ENCODE results near the gene COX19. TPM values are rescaled to one million over a fixed set of nuclear protein-coding genes. Genes with fewer than 3 reads are reported as not detected.

COX19 gene
- total and polyA plus RNA-seq, 2 of the 13 experiments (the other 11 are each of a cell fraction or from before 2014, with no cell fraction given), result 11.5 to 21.7 TPM

GRCh38 chr7:991729-992656, 16.6 kb upstream of the COX19 start (continued):
- TF ChIP-seq THYN1 (CRISPR knock-in tag; IDR thresholded peaks at IDR 0.05; ENCODE audit: borderline replicate concordance, low read depth), result peak; percentile 73; the same call in 1 of the 2 replicates
- no peak for TF ChIP-seq FOXC1 (CRISPR knock-in tag; IDR thresholded peaks at IDR 0.05; ENCODE audit: borderline replicate concordance)
- no peak for TF ChIP-seq ZNF691 (CRISPR knock-in tag; IDR thresholded peaks at IDR 0.05; ENCODE audit: borderline replicate concordance, low read depth)
- TF ChIP-seq DR1 (CRISPR knock-in tag; IDR thresholded peaks at IDR 0.05), result no peak
- 0 out of 2 replicates have a peak, but pooled peaks have one; percentile 41 for TF ChIP-seq ARNT2 (CRISPR knock-in tag; IDR thresholded peaks at IDR 0.05; ENCODE audit: low read depth)
- 0 out of 2 replicates have a peak, but pooled peaks have one; percentile 32 for TF ChIP-seq FIP1L1 (IDR thresholded peaks at IDR 0.05; ENCODE audit: borderline replicate concordance, insufficient read depth, low read depth, low read length)
- TF ChIP-seq ZBTB7A (CRISPR knock-in tag; IDR thresholded peaks at IDR 0.05), result no peak; the same call in 1 of the 2 replicates
- TF ChIP-seq ZNF337 (CRISPR knock-in tag; IDR thresholded peaks at IDR 0.05; ENCODE audit: borderline replicate concordance, low read depth), result no peak
- no peak for TF ChIP-seq MZF1 (CRISPR knock-in tag; IDR thresholded peaks at IDR 0.05; ENCODE audit: borderline replicate concordance)
- no peak for TF ChIP-seq SOX5 (CRISPR knock-in tag; IDR thresholded peaks at IDR 0.05; ENCODE audit: borderline replicate concordance)
- no peak; the same call in 1 of the 2 replicates for TF ChIP-seq ZBTB14 (CRISPR knock-in tag; IDR thresholded peaks at IDR 0.05)
- TF ChIP-seq ZNF512 (CRISPR knock-in tag; IDR thresholded peaks at IDR 0.05), result no peak
- 0 out of 2 replicates have a peak, but pooled peaks have one; percentile 8 for TF ChIP-seq ZBTB2 (CRISPR knock-in tag; IDR thresholded peaks at IDR 0.05; ENCODE audit: low read depth)
- no peak for TF ChIP-seq BCL6 (CRISPR knock-in tag; IDR thresholded peaks at IDR 0.05)
- TF ChIP-seq ZNF567 (CRISPR knock-in tag; IDR thresholded peaks at IDR 0.05; ENCODE audit: borderline replicate concordance), result 0 out of 2 replicates have a peak, but pooled peaks have one; percentile 28
- TF ChIP-seq ZNF12 (CRISPR knock-in tag; IDR thresholded peaks at IDR 0.05), result no peak
- peak; percentile 10; the same call in 1 of the 2 replicates for TF ChIP-seq SRY (CRISPR knock-in tag; IDR thresholded peaks at IDR 0.05)
- 0 out of 2 replicates have a peak, but pooled peaks have one; percentile 12 for TF ChIP-seq TARDBP (CRISPR knock-in tag; IDR thresholded peaks at IDR 0.05)
- no peak for TF ChIP-seq ATAD3A (CRISPR knock-in tag; IDR thresholded peaks at IDR 0.05)
- TF ChIP-seq TBX2 (CRISPR knock-in tag; IDR thresholded peaks at IDR 0.05; ENCODE audit: borderline replicate concordance), result 0 out of 2 replicates have a peak, but pooled peaks have one; percentile 21
- TF ChIP-seq ZNF558 (CRISPR knock-in tag; IDR thresholded peaks at IDR 0.05; ENCODE audit: borderline replicate concordance), result 0 out of 2 replicates have a peak, but pooled peaks have one; percentile 8
- 0 out of 2 replicates have a peak, but pooled peaks have one; percentile 14 for TF ChIP-seq ZC3H13 (CRISPR knock-in tag; IDR thresholded peaks at IDR 0.05)
- TF ChIP-seq ZFY (CRISPR knock-in tag; IDR thresholded peaks at IDR 0.05), result peak; percentile 20
